Transverse colon (tissue), 4 donors: Measurements from ENCODE around the gene TMEM131L.

Experiments
- CTCF ChIP-seq, 5 experiments: fragments of 200-600 bp in 3 of 5; fragments of 450-650 bp in 2 of 5; sonication (generic) in 3 of 5; IDR thresholded peaks; 1 replicate in 2 of 5; 2 replicates in 3 of 5; pipeline ENCODE4 v1.5.1; 2016 to 2017; ENCODE audit warnings: antibody characterized with exemption in 5 of 5, inconsistent platforms in 3 of 5, mild to moderate bottlenecking in 2 of 5, moderate library complexity in 1 of 5
- EP300 ChIP-seq: sonication (generic); formaldehyde crosslinking; IDR thresholded peaks from one replicate; pipeline ENCODE4 v1.6.1; 2017; ENCODE audit warnings: antibody characterized with exemption, low read depth
- POLR2A ChIP-seq: fragments of 450-650 bp; IDR thresholded peaks from one replicate; pipeline ENCODE4 v1.6.1; 2016; ENCODE audit warnings: antibody characterized with exemption, mild to moderate bottlenecking, moderate library complexity
- POLR2AphosphoS5 ChIP-seq, 3 donors: sonication (generic); formaldehyde crosslinking; IDR thresholded peaks; one replicate each; pipeline ENCODE4 v1.6.1; 2016; ENCODE audit warnings: antibody characterized with exemption in 3 of 3

DNA sequence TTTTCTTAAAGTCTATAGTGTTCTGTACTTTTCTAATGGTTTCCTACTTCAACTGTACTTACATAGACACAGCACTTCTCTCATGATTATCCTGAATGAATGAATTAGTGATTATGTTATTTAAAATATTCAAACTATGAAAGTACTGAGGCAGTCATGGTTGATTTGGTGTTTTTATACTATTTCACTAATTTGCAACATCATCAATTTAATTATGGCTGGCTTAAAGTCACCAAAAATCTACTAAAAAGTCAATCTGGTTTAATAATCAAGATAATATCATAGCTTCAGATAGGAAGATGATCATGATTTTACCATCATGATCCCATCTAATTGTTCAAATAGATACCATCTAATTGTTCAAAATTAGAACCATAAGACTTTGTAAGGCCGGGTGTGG, 16.8 kb upstream of the TMEM131L start:
- TF ChIP-seq CTCF (IDR thresholded peaks at IDR 0.05) (no peak), EP300 (no peak), POLR2A (no peak), POLR2AphosphoS5 (IDR thresholded peaks at IDR 0.05) (no peak)
